Activated CD4-positive, CD25-positive, alpha-beta regulatory T cell (primary cell): ENCODE results near the gene CHDH.

ENCODE experiments used
- DNase-seq, 4 experiments: peaks; one replicate each; lab custom pipeline; 2025; lab: John Stamatoyannopoulos, UW

The CHDH gene

GRCh38 chr3:53788038-53788437 lies 58.2 kb downstream of the CHDH start:
- no peak for DNase-seq

GRCh38 chr3:53787016-53787415 lies 59.2 kb downstream of the CHDH start:
- DNase-seq = no peak

- no peak for DNase-seq
Observed at GRCh38 chr3:53780806-53781205, 65.4 kb downstream of the CHDH start.

- no peak for DNase-seq
Observed at GRCh38 chr3:53780171-53780570, 66.0 kb downstream of the CHDH start.

GRCh38 chr3:53778153-53778552 lies 68.1 kb downstream of the CHDH start:
- DNase-seq = no peak

GRCh38 chr3:53777468-53777867 lies 68.8 kb downstream of the CHDH start:
- DNase-seq = no peak

- no peak for DNase-seq
Observed at GRCh38 chr3:53776494-53777101, 69.6 kb downstream of the CHDH start.

GRCh38 chr3:53775834-53776251 lies 70.4 kb downstream of the CHDH start:
- DNase-seq = no peak

GRCh38 chr3:53775018-53775417 lies 71.2 kb downstream of the CHDH start:
- DNase-seq = no peak

- DNase-seq = no peak
Observed at GRCh38 chr3:53774414-53774813, 71.8 kb downstream of the CHDH start.

GRCh38 chr3:53773611-53774368 lies 72.4 kb downstream of the CHDH start:
- no peak for DNase-seq

GRCh38 chr3:53773021-53773436 lies 73.2 kb downstream of the CHDH start:
- DNase-seq = no peak

GRCh38 chr3:53772562-53772961 lies 73.7 kb downstream of the CHDH start:
- no peak for DNase-seq

- no peak for DNase-seq
Observed at GRCh38 chr3:53768478-53769459, 77.5 kb downstream of the CHDH start.

GRCh38 chr3:53766706-53767105 lies 79.5 kb downstream of the CHDH start:
- no peak for DNase-seq

GRCh38 chr3:53765753-53766152 lies 80.5 kb downstream of the CHDH start:
- no peak for DNase-seq

- no peak for DNase-seq
Observed at GRCh38 chr3:53764026-53764775, 82.0 kb downstream of the CHDH start.

- no peak for DNase-seq
Observed at GRCh38 chr3:53763353-53763752, 82.9 kb downstream of the CHDH start.
